Right ventricle myocardium inferior (tissue), 1 donor: Measurements from ENCODE around the gene GABPB1. TPM values are rescaled to one million over a fixed set of nuclear protein-coding genes. Genes with fewer than 3 reads are reported as not detected.
"Not testable (repeated sequence)": the region's sequence is repeated elsewhere in the genome, so short reads cannot be mapped to it uniquely, and the experiment has no call there.

Experiments
- ATAC-seq: fragments of 200-7000 bp; cut with Tn5 transposase; one replicate; pipeline ENCODE4 v1.9.1; 2020; ENCODE audit warnings: mild to moderate bottlenecking, moderate library complexity
- DNase-seq: peaks from one replicate; pipeline ENCODE4 v3.0.0; 2021; ENCODE audit errors: missing footprints
- intact Hi-C: fragments of 100-400 bp; cut with DNase I; formaldehyde crosslinking; loops from one replicate; pipeline ENCODE4 v1.11.0; 2022
- long read RNA-seq: library from polyadenylated mRNA; unstranded; transcript quantifications from one replicate; pipeline ENCODE4 v2.0.0, GENCODE V29; 2021
- total RNA-seq: library from RNA; stranded (reverse); fragmentation: NEBNext Ultra II Directional; extraction: Animal tissue kit (Norgen Biotek cat#: 25700); gene quantifications from one replicate; pipeline ENCODE4 v1.2.1, GENCODE V29; 2021
- donor health status: DM: no; HTN: yes; CAD: no; lungs with severe emphysema.

GABPB1 gene
- total RNA-seq, result 10.9 TPM
- long read RNA-seq, full-length matches to known transcripts, result 3 of 5 reads
- long read RNA-seq, partial matches to known transcripts, result 0 of 5 reads
- long read RNA-seq, other reads (novel, unspliced or antisense), result 2 of 5 reads

GRCh38 chr15:50354838-50355618 lies at the start of gene GABPB1:
GABPB1 (minus strand) TSS chr15:50355198; CDS start chr15:50309798, 45,400 bp downstream.
- DNase-seq (peak; percentile 94), ATAC-seq (peak; percentile 92)
- intact Hi-C loops, result loop anchor here (2.0 kb wide), 1 partner anchor 70 kb away; the partner anchor contains the start of gene USP8

- DNase-seq, intact Hi-C loops, ATAC-seq: not testable (repeated sequence)
These were observed 36.6 kb upstream of the GABPB1 start for GRCh38 chr15:50391561-50391960.

- DNase-seq (no peak), ATAC-seq (no peak)
- intact Hi-C loops, result no loop called here
These were observed 35.7 kb upstream of the GABPB1 start for GRCh38 chr15:50390554-50391264.

GRCh38 chr15:50382408-50382807 lies 27.4 kb upstream of the GABPB1 start:
- intact Hi-C loops, DNase-seq, ATAC-seq: not testable (repeated sequence)

- ATAC-seq (no peak), DNase-seq (no peak)
- intact Hi-C loops, result no loop called here
These were observed 26.4 kb upstream of the GABPB1 start for GRCh38 chr15:50381438-50381837.

- ATAC-seq, result no peak
These were observed 25.1 kb upstream of the GABPB1 start for GRCh38 chr15:50380089-50380488.

GRCh38 chr15:50379413-50379812 lies 24.4 kb upstream of the GABPB1 start:
- intact Hi-C loops, ATAC-seq, DNase-seq: not testable (repeated sequence)

More at GRCh38 chr15:50380089-50380488, 25.1 kb upstream of the GABPB1 start:
- DNase-seq, result no peak
- intact Hi-C loops, result no loop called here

GRCh38 chr15:50378776-50379175 lies 23.8 kb upstream of the GABPB1 start:
- intact Hi-C loops, result no loop called here

GRCh38 chr15:50377867-50378751 lies 23.1 kb upstream of the GABPB1 start:
- intact Hi-C loops, result no loop called here
- no peak for DNase-seq
- no peak for ATAC-seq

More at GRCh38 chr15:50378776-50379175, 23.8 kb upstream of the GABPB1 start:
- DNase-seq, result no peak
- no peak for ATAC-seq

- intact Hi-C loops, ATAC-seq: not testable (repeated sequence)
These were observed 14.6 kb upstream of the GABPB1 start for GRCh38 chr15:50369564-50369963.

GRCh38 chr15:50365971-50366370 lies 11.0 kb upstream of the GABPB1 start:
- ATAC-seq (no peak), DNase-seq (no peak)
- intact Hi-C loops, result no loop called here

More at GRCh38 chr15:50369564-50369963, 14.6 kb upstream of the GABPB1 start:
- not testable (repeated sequence) for DNase-seq

- ATAC-seq (no peak), DNase-seq (no peak)
- intact Hi-C loops, result no loop called here
These were observed 10.6 kb upstream of the GABPB1 start for GRCh38 chr15:50365570-50365969.

GRCh38 chr15:50363612-50364011 lies 8.6 kb upstream of the GABPB1 start:
- ATAC-seq (no peak), DNase-seq (no peak)
- intact Hi-C loops, result no loop called here

GRCh38 chr15:50361756-50362155 lies 6.8 kb upstream of the GABPB1 start:
- intact Hi-C loops, result no loop called here

GRCh38 chr15:50358845-50359244 lies 3.8 kb upstream of the GABPB1 start:
- intact Hi-C loops, result no loop called here

More at GRCh38 chr15:50361756-50362155, 6.8 kb upstream of the GABPB1 start:
- DNase-seq (no peak), ATAC-seq (no peak)

GRCh38 chr15:50355980-50356379 lies 982 bp upstream of the GABPB1 start:
- DNase-seq, result no peak
- no peak for ATAC-seq

More at GRCh38 chr15:50358845-50359244, 3.8 kb upstream of the GABPB1 start:
- no peak for ATAC-seq
- DNase-seq, result no peak

GRCh38 chr15:50355619-50355905 lies 564 bp upstream of the GABPB1 start:
- intact Hi-C loops, result loop anchor here (2.0 kb wide), 1 partner anchor 69 kb away; the partner anchor contains the start of gene USP8
- ATAC-seq (peak; percentile 22), DNase-seq (no peak)

More at GRCh38 chr15:50355980-50356379, 982 bp upstream of the GABPB1 start:
- intact Hi-C loops, result loop anchor here (2.0 kb wide), 1 partner anchor 69 kb away; the partner anchor contains the start of gene USP8
